Coronary artery (tissue), 2 donors: ENCODE results near the gene ANKRA2.

Source experiments
- DNase-seq: peaks from one replicate; pipeline ENCODE4 v3.0.0-alpha.2; 2017; ENCODE audit warnings: low spot score
- H3K27ac ChIP-seq, 2 donors: fragments of 200-600 bp; sonication (generic); one replicate each; pipeline ENCODE4 v1.5.1; 2016 to 2019
- H3K4me3 ChIP-seq: fragments of 200-600 bp; sonication (generic); 2 replicates; pipeline ENCODE4 v1.5.1; 2016; ENCODE audit warnings: mild to moderate bottlenecking, moderate library complexity
- CTCF ChIP-seq: fragments of 200-600 bp; sonication (generic); IDR thresholded peaks from one replicate; pipeline ENCODE4 v1.5.1; 2019; ENCODE audit warnings: antibody characterized with exemption

Gene ANKRA2

GRCh38 chr5:73603998-73604397 is 38.6 kb upstream of the ANKRA2 start:
- no peak for DNase-seq
- TF ChIP-seq CTCF: no peak
- no peak overlapping the region for H3K27ac ChIP-seq
- no peak overlapping the region for H3K4me3 ChIP-seq

GRCh38 chr5:73599380-73599779 is 33.9 kb upstream of the ANKRA2 start:
- Histone ChIP-seq H3K27ac (no peak overlapping the region), H3K4me3 (no peak overlapping the region)
- TF ChIP-seq CTCF: no peak

GRCh38 chr5:73596705-73597328 is 31.4 kb upstream of the ANKRA2 start:
- no peak for TF ChIP-seq CTCF
- no peak overlapping the region for H3K4me3 ChIP-seq
- H3K27ac ChIP-seq: no peak overlapping the region
- DNase-seq: no peak

More at GRCh38 chr5:73599380-73599779, 33.9 kb upstream of the ANKRA2 start:
- DNase-seq: no peak

GRCh38 chr5:73592551-73592950 is 27.1 kb upstream of the ANKRA2 start:
- Histone ChIP-seq H3K4me3 (no peak overlapping the region), H3K27ac (no peak overlapping the region)
- no peak for TF ChIP-seq CTCF

GRCh38 chr5:73591698-73592501 is 26.5 kb upstream of the ANKRA2 start:
- Histone ChIP-seq H3K27ac (no peak overlapping the region), H3K4me3 (no peak overlapping the region)
- no peak for DNase-seq
- no peak for TF ChIP-seq CTCF

More at GRCh38 chr5:73592551-73592950, 27.1 kb upstream of the ANKRA2 start:
- DNase-seq: no peak

- Histone ChIP-seq H3K27ac (no peak overlapping the region), H3K4me3 (no peak overlapping the region)
- TF ChIP-seq CTCF: peak; percentile 81
- no peak for DNase-seq
Observed at GRCh38 chr5:73591102-73591695, 25.8 kb upstream of the ANKRA2 start.
